IMR-90 (cell line): Measurements from ENCODE around the gene C10orf71. TPM values are rescaled to one million over a fixed set of nuclear protein-coding genes. Genes with fewer than 3 reads are reported as not detected.

Source experiments
- ATAC-seq: fragments of 200-7000 bp; cut with Tn5 transposase; 2 replicates; pipeline ENCODE4 v1.9.1; 2020; ENCODE audit warnings: low read depth, mild to moderate bottlenecking, moderate library complexity
- BruUV-seq: library from RNA; stranded (reverse); fragments of 400-500 nt; replicated peaks from 2 replicates; lab custom pipeline; 2021; lab: Mats Ljungman, UMichigan
- CTCF ChIA-PET: fragments of 300-600 bp; formaldehyde crosslinking; extraction: SDS; loops from one replicate; lab custom pipeline; 2021; ENCODE audit warnings: antibody characterized with exemption; lab: Yijun Ruan, JAX
- POLR2A ChIA-PET: fragments of 300-600 bp; sonication (Branson Sonifier 250); formaldehyde crosslinking; loops from one replicate; lab custom pipeline; 2022; ENCODE audit warnings: antibody characterized with exemption; ENCODE audit not compliant: unreplicated experiment; lab: Charles Lee
- DNase-seq: peaks from one replicate; pipeline ENCODE4 v3.0.0; 2013
- H2AFZ ChIP-seq: replicated peaks from 2 replicates; pipeline ENCODE3; 2013; ENCODE audit warnings: low read length, mild to moderate bottlenecking; ENCODE audit not compliant: poor library complexity
- H2AK5ac ChIP-seq: 2 replicates; pipeline ENCODE4 v1.6.1; 2013; ENCODE audit warnings: low read depth, low read length, inconsistent platforms
- H2AK9ac ChIP-seq: replicated peaks from 2 replicates; pipeline ENCODE3; 2013; ENCODE audit warnings: mild to moderate bottlenecking, low read depth, low read length, moderate library complexity; ENCODE audit not compliant: poor library complexity
- H2BK120ac ChIP-seq: 2 replicates; pipeline ENCODE4 v1.6.1; 2013; ENCODE audit warnings: low read depth, low read length, inconsistent platforms
- H2BK15ac ChIP-seq: 3 replicates; pipeline ENCODE4 v1.6.1; 2013; ENCODE audit warnings: low read depth, low read length, inconsistent platforms
- H2BK20ac ChIP-seq: 2 replicates; pipeline ENCODE4 v1.6.1; 2013; ENCODE audit warnings: low read depth, mild to moderate bottlenecking, inconsistent platforms, low read length, moderate library complexity
- H2BK5ac ChIP-seq: 2 replicates; pipeline ENCODE4 v1.6.1; 2013; ENCODE audit warnings: mild to moderate bottlenecking, low read depth, low read length, inconsistent platforms; ENCODE audit not compliant: poor library complexity, severe bottlenecking
- H3K14ac ChIP-seq: replicated peaks from 2 replicates; pipeline ENCODE4 v1.6.1; 2013; ENCODE audit warnings: low read depth, low read length, inconsistent platforms
- H3K18ac ChIP-seq: 2 replicates; pipeline ENCODE4 v1.6.1; 2013; ENCODE audit warnings: low read depth, low read length, control low read depth
- H3K23ac ChIP-seq: 2 replicates; pipeline ENCODE4 v1.6.1; 2013; ENCODE audit warnings: low read depth, low read length, inconsistent platforms
- H3K27ac ChIP-seq: 2 replicates; pipeline ENCODE4 v1.5.1; 2013; ENCODE audit warnings: mild to moderate bottlenecking, control low read depth, low read length; ENCODE audit not compliant: insufficient read depth
- H3K27me3 ChIP-seq: 2 replicates; pipeline ENCODE4 v1.6.1; 2013; ENCODE audit warnings: low read length; ENCODE audit not compliant: control insufficient read depth, insufficient read depth
- H3K36me3 ChIP-seq: 2 replicates; pipeline ENCODE4 v1.6.1; 2013; ENCODE audit warnings: low read length, mixed read lengths; ENCODE audit not compliant: control insufficient read depth, insufficient read depth
- H3K4ac ChIP-seq: 2 replicates; pipeline ENCODE4 v1.6.1; 2013; ENCODE audit warnings: low read depth, low read length, inconsistent platforms
- H3K4me1 ChIP-seq: 2 replicates; pipeline ENCODE4 v1.6.1; 2013; ENCODE audit warnings: low read length, mixed read lengths; ENCODE audit not compliant: control insufficient read depth, insufficient read depth
- H3K4me2 ChIP-seq: 2 replicates; pipeline ENCODE4 v1.6.1; 2013; ENCODE audit warnings: low read depth, mild to moderate bottlenecking, control low read depth, low read length, moderate library complexity
- H3K4me3 ChIP-seq: 2 replicates; pipeline ENCODE4 v1.5.1; 2013; ENCODE audit warnings: low read depth, mild to moderate bottlenecking, control low read depth, low read length, moderate library complexity; ENCODE audit not compliant: insufficient read depth
- H3K56ac ChIP-seq: 2 replicates; pipeline ENCODE4 v1.6.1; 2013; ENCODE audit warnings: low read length, inconsistent platforms; ENCODE audit not compliant: insufficient read depth; ENCODE audit errors: extremely low read depth
- H3K79me1 ChIP-seq, 2 experiments: 2 replicates each; pipeline ENCODE4 v1.6.1; 2013; ENCODE audit warnings: low read length in 2 of 2, inconsistent platforms in 1 of 2, low read depth in 1 of 2
- H3K9ac ChIP-seq: 2 replicates; pipeline ENCODE4 v1.6.1; 2013; ENCODE audit warnings: low read depth, low read length, control low read depth
- H3K9me1 ChIP-seq: 2 replicates; pipeline ENCODE4 v1.6.1; 2013; ENCODE audit warnings: low read length, inconsistent platforms; ENCODE audit not compliant: insufficient read depth
- H3K9me3 ChIP-seq: 2 replicates; pipeline ENCODE4 v1.6.1; 2013; ENCODE audit warnings: low read length; ENCODE audit not compliant: control insufficient read depth, insufficient read depth
- H4K20me1 ChIP-seq: 2 replicates; pipeline ENCODE4 v1.6.1; 2013; ENCODE audit warnings: low read length, inconsistent platforms; ENCODE audit not compliant: insufficient read depth
- H4K5ac ChIP-seq: 2 replicates; pipeline ENCODE4 v1.6.1; 2013; ENCODE audit warnings: mild to moderate bottlenecking, low read depth, low read length, control low read depth
- H4K8ac ChIP-seq, 2 experiments: 2 replicates each; pipeline ENCODE4 v1.6.1; 2013; ENCODE audit warnings: low read depth in 2 of 2, low read length in 2 of 2, control low read depth in 1 of 2, inconsistent platforms in 1 of 2
- H4K91ac ChIP-seq: 2 replicates; pipeline ENCODE4 v1.6.1; 2013; ENCODE audit warnings: low read depth, low read length, inconsistent platforms; ENCODE audit not compliant: insufficient read depth
- FOS ChIP-seq: fragments of 150-350 bp; IDR thresholded peaks from 2 replicates; pipeline ENCODE4 v1.6.1; 2016; ENCODE audit warnings: low read depth, low read length
- POLR2A ChIP-seq: IDR thresholded peaks from 2 replicates; pipeline ENCODE4 v1.6.1; 2012; ENCODE audit warnings: mild to moderate bottlenecking, low read depth, low read length
- RFX5 ChIP-seq: IDR thresholded peaks from 2 replicates; pipeline ENCODE4 v1.8.0; 2012; ENCODE audit warnings: low read depth, mild to moderate bottlenecking, low read length, moderate library complexity
- WGBS, 2 experiments: methylation state at CpG; one replicate each; pipeline versions ENCODE4 v1.1.5 to v1.1.7; 2013; ENCODE audit warnings: missing lambda C conversion rate in 2 of 2; ENCODE audit not compliant: insufficient read length in 1 of 2; ENCODE audit errors: extremely low coverage in 2 of 2; 5-methylcytosine and 5-hydroxymethylcytosine counted together
- dilution Hi-C: fragments of 300-500 bp; cut with HindIII; formaldehyde crosslinking; loops from one replicate; pipeline ENCODE4 v1.14.3; 2018; ENCODE audit warnings: low sequenced_read_pairs; ENCODE audit not compliant: unreplicated experiment
- in situ Hi-C: fragments of 300-500 bp; cut with MboI; formaldehyde crosslinking; loops from 3 replicates; pipeline ENCODE4 v1.14.3; 2019; ENCODE audit warnings: low sequenced_read_pairs, inconsistent platforms, mixed read lengths
- intact Hi-C: fragments of 100-400 bp; cut with micrococcal nuclease; formaldehyde crosslinking; loops from 2 replicates; pipeline ENCODE4 v1.10.0; 2022
- polyA plus RNA-seq, 3 experiments: library from polyadenylated mRNA; depleted of rRNA; stranded (reverse); fragments of >200 nt; gene quantifications; 2 replicates each; pipeline ENCODE4 v1.2.3, GENCODE V29; 2012; ENCODE audit warnings: low replicate concordance in 1 of 3
- total RNA-seq: library from RNA; depleted of rRNA; stranded (reverse); fragments of >200 nt; gene quantifications from 2 replicates; pipeline ENCODE4 v1.2.3, GENCODE V29; 2012

C10orf71 gene
- total and polyA plus RNA-seq, 2 of the 4 experiments (the other 2 are of a cell fraction) = not detected

DNA sequence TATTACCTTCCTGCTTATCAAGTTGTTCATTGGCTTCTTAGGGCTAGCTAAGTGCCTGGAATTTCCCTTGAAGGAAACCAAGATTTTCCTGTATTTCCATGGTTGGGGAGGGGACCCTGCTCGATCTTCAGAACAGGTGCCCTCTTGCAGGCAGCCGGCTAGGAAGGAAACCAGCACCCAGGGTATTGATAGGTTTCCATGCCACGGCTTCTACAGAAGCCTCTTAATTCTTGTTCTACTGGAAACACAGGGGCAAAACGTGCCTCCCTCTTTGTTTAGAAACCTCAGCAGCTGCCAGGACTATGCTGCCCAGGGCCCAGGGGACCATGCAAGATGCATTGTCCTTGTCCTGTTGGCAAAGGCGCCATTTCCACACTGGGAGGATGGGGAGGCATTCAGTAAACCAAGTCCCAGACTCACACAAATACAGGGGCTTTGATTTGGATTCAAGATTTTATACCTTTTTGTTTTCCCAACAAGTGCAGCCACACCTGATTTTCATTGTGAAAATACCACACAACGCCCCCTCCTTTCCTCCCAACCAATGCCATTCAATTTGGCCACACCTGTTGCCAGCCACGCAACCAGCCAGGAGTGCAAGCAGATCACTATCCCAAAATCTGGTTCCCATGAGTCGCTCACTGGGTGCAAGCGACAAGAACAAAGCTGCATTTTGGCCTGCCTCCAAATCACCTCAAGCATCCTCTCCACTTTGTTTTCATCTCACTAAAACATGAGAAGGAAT lies 29.6 kb downstream of the C10orf71 start:
- Histone ChIP-seq H3K4me2 (no peak overlapping the region), H2BK5ac (no peak overlapping the region), H3K14ac (no peak overlapping the region), H3K79me1 (no peaks in the 10 kb centered on the region), H3K4me3 (no peak overlapping the region), H3K9ac (no peak overlapping the region), H4K8ac (no peak overlapping the region), H2BK120ac (no peak overlapping the region), H3K9me3 (no peaks in the 10 kb centered on the region), H4K20me1 (no peaks in the 10 kb centered on the region), H3K18ac (no peak overlapping the region), H3K23ac (no peak overlapping the region), H3K56ac (no peak overlapping the region), H3K27ac (no peak overlapping the region), H2BK15ac (no peak overlapping the region), H4K5ac (no peak overlapping the region), H2BK20ac (no peak overlapping the region), H2AK9ac (no peak overlapping the region), H2AK5ac (no peak overlapping the region), H2AFZ (no peak overlapping the region), H3K4me1 (no peaks in the 10 kb centered on the region), H3K4ac (no peak overlapping the region), H3K9me1 (no peaks in the 10 kb centered on the region), H3K36me3 (no peaks in the 10 kb centered on the region), H4K91ac (no peak overlapping the region), H3K27me3 (peaks cover 17% of the 10 kb centered on the region)
- WGBS, 2 experiments = 73% methylated on average over 5 of the region's 9 CpGs; no CpG with 5 or more reads in 1 of the 2 experiments
- TF ChIP-seq POLR2A = no peak
- no peak for TF ChIP-seq FOS
- TF ChIP-seq RFX5 = no peak
- ATAC-seq (no peak), DNase-seq (no peak)
- BruUV-seq = no TSS peak
- POLR2A ChIA-PET = no interaction called here
- CTCF ChIA-PET = no interaction called here
- dilution Hi-C loops (no loop called here), in situ Hi-C loops (no loop called here), intact Hi-C loops (no loop called here)
